Stimulated activated CD4-positive, alpha-beta T cell treated with anti-CD3 and anti-CD28 coated beads, Interleukin-1b, Interleukin-23, amount 100 ng/mL, for 48 hours (primary cell): ENCODE results near the gene ERI2.

Experiments
- DNase-seq: peaks from one replicate; pipeline ENCODE4 v3.0.0-alpha.2; 2020

ERI2 gene

GRCh38 chr16:20806168-20807050 lies at the start of gene ERI2, which contains the start of gene REXO5:
ERI2 (minus strand) TSS chr16:20806472; CDS start chr16:20806430, 42 bp downstream.
REXO5 (plus strand) TSS chr16:20806527; CDS start chr16:20806954, 427 bp downstream.
- peak; percentile 78 for DNase-seq

- DNase-seq: no peak
Measured at GRCh38 chr16:20854963-20855362, 48.7 kb upstream of the ERI2 start.

- DNase-seq: no peak
Measured at GRCh38 chr16:20853981-20854620, 47.8 kb upstream of the ERI2 start.

- DNase-seq: no peak
Measured at GRCh38 chr16:20853143-20853542, 46.9 kb upstream of the ERI2 start.

GRCh38 chr16:20851601-20852000 lies 45.3 kb upstream of the ERI2 start:
- no peak for DNase-seq

GRCh38 chr16:20850981-20851380 lies 44.7 kb upstream of the ERI2 start:
- DNase-seq: no peak

- DNase-seq: peak; percentile 52
Measured at GRCh38 chr16:20849589-20850390, 43.5 kb upstream of the ERI2 start.

- DNase-seq: no peak
Measured at GRCh38 chr16:20847550-20847949, 41.3 kb upstream of the ERI2 start.

GRCh38 chr16:20846551-20846950 lies 40.3 kb upstream of the ERI2 start:
- DNase-seq: no peak

- DNase-seq: no peak
Measured at GRCh38 chr16:20846030-20846429, 39.8 kb upstream of the ERI2 start.

GRCh38 chr16:20844588-20844987 lies 38.3 kb upstream of the ERI2 start:
- peak; percentile 7 for DNase-seq

- no peak for DNase-seq
Measured at GRCh38 chr16:20844054-20844453, 37.8 kb upstream of the ERI2 start.

GRCh38 chr16:20839504-20839903 lies 33.2 kb upstream of the ERI2 start:
- no peak for DNase-seq

- no peak for DNase-seq
Measured at GRCh38 chr16:20838240-20838639, 32.0 kb upstream of the ERI2 start.

GRCh38 chr16:20833086-20833485 lies 26.8 kb upstream of the ERI2 start:
- DNase-seq: no peak

- DNase-seq: no peak
Measured at GRCh38 chr16:20830372-20830771, 24.1 kb upstream of the ERI2 start.

GRCh38 chr16:20829536-20829935 lies 23.3 kb upstream of the ERI2 start:
- DNase-seq: no peak

GRCh38 chr16:20826039-20826566 lies 19.8 kb upstream of the ERI2 start:
- no peak for DNase-seq

GRCh38 chr16:20822521-20823325 lies 16.5 kb upstream of the ERI2 start:
- DNase-seq: no peak

- no peak for DNase-seq
Measured at GRCh38 chr16:20821682-20822081, 15.4 kb upstream of the ERI2 start.

- no peak for DNase-seq
Measured at GRCh38 chr16:20818929-20819585, 12.8 kb upstream of the ERI2 start.

- DNase-seq: no peak
Measured at GRCh38 chr16:20814784-20815183, 8.5 kb upstream of the ERI2 start.
